Measurements from ENCODE around the gene LMTK2.
"Not testable (repeated sequence)": the region's sequence is repeated elsewhere in the genome, so short reads cannot be mapped to it uniquely, and the experiment has no call there.

Gene LMTK2

DNA sequence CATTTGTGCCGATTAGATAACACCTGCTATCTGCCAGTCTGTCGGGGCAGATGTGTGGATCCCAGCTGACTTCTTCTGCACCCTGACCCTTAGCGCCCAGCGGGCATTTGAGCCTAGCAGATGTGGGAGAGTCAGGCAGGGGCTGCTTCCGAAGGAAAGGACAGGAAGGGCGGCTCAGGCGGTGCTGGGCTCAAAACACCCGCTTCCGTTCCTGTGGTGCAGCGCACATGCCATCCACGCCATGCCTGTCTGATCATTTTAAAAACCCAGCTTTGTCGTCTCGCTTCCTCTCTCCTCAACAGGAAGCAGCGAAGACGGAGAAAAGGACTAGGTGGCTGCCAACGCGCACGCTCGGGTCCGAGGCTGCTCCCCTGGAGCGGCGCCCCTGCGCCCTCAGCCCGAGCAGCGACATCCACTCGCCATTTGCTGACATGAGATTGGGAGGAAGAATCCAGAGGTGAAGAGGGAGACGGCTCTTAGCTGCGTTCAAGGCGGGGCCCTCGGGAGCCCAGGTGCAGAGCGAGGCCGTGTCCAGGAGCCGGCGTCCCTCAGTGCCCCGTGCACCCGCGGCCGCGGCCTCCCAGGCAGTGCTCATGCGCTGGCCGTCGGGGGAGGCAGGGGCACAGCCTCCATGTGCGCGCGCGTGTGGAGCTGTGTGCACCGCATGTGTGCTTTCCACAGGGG, 98.6 kb downstream of the LMTK2 start:
- no peak for DNase-seq

DNA sequence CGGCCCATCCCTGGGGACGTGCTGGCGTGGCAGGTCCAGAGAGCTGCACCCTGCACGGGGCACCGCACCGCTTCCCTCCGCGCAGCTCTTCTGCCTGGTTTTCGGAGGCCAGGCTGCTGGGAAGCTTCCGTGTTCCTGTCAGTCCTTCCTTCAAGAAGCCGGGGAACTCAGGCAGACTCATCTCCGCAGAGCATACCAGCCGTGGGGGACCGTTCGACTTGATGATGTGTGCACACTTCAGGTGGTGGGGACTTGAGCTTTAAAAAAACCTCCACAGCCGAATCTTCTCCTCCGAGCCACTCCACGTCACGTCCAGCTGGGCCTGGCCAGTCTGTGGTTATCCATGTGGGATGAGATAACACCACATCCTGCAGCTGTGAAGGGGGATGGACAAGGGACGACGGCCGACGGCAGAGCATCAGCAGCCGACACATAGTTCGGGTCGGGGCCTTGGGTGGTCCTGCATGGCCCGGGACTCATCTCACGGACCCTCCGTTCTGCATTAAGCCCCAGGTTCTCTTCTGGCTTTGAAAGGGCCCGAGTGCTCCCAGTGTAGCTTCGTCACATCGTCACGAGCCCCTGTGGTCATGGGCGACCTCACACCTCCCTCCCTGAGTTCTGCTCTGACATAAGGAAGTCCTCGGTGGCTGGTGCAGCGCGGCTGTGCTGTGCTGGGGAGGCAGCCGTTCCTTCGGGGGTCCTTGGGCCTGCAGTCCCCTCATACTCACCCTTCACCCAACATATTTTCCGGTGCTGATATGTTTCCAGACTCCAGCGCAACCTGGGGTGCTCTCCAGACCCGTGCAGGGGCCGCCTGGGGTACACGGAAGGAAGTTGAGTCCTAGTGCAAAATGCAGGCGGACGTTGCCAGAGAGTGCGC, 100.0 kb downstream of the LMTK2 start:
- no peak for DNase-seq

DNA sequence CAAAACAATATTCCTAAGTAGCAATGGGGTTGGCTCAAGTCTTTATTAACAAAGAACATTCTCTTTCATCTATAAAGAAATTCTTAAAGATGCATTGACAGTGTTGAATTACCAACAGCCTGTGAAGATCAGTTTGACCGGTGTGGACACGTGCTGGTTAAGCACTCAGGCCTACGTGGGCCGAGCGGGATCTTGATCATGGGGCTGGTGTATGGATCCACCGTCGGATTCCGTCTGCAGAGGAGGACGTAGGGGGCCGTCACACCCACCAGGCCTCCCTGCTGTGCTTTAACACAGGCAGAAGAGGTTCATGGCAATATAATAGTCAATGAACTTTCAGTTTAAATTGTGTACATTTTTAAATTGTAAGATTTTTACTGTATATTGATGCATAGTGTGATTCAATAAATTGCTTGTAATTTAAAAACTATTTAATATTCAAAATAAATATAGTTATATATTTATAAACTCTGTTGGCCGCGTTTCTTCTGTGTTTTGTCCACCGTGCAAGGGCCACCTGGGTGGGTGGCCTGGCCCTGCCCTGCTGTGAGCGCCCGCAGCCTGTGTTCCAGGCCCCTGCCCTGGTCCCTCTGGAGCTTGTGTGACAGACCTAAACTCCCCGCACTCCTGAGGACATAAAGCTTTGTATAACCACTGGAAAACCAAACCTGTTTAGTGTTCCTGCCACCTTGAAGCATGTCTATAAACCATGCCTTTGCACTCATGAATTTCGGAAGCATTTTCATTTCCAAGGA, 102.7 kb downstream of the LMTK2 start:
- no peak for DNase-seq

DNA sequence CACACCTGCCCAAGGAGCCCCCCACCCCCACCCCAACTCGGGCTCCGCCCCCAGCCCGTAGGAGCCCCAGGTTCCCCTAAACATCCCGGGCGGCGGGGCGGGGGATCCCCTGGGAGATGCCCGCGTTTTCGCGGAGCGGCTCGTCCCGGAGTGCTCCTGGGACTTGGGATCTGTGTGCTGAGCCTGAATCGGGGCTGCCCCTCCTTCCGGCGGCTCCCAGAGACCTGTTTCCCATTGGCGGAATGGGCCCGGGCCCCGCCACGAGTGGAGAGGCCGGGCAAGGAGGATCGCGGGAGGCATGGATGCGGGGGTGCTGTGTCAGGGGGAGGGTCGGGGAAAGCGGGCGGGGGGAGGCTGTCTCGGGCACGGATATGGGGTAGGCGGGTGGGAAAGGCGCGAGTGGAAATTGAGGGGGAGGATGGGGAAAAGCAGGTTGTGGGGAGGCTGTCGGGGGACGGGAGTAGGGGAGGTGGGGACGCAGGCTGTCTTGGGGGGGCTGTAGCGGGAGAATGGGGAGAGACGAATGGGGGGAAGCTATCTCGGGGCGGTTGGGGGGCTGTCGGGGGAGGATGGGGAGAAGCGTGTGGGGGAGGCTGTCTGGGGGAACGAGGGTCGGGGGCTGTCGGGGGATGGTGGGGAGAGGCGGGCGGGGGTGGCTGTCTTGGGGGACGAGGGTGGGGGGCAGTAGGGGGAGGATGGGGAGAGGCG, 104.0 kb downstream of the LMTK2 start:
- DNase-seq: no peak

DNA sequence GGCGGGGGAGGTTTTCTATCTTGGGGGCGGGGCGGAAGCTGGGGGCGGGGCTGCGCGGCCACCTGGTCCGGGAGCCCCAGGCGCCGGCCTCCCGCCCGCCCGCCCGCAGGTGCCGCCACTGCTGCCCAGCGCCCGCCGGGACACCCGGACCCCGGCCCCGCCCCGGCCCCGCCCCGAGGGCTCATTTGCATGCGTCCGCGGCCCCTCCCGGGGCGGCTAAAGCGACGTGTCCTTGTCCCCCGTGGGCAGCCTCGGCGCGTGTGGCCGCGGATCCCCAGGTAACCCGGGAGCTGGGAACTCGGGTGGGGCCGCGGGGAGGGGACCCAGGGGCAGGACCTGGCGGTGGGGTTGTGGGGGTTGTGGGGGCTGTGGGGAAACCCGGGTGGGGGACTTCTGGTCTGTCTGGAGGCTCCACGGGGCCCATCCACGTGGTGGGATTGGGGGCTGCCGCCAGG, 104.6 kb downstream of the LMTK2 start, which contains the start of gene BHLHA15:
TSS of gene BHLHA15 (plus strand) at position 219 of the 455 bp plus-strand sequence. CDS start 871 bp downstream, outside the sequence.
- no peak for DNase-seq

DNA sequence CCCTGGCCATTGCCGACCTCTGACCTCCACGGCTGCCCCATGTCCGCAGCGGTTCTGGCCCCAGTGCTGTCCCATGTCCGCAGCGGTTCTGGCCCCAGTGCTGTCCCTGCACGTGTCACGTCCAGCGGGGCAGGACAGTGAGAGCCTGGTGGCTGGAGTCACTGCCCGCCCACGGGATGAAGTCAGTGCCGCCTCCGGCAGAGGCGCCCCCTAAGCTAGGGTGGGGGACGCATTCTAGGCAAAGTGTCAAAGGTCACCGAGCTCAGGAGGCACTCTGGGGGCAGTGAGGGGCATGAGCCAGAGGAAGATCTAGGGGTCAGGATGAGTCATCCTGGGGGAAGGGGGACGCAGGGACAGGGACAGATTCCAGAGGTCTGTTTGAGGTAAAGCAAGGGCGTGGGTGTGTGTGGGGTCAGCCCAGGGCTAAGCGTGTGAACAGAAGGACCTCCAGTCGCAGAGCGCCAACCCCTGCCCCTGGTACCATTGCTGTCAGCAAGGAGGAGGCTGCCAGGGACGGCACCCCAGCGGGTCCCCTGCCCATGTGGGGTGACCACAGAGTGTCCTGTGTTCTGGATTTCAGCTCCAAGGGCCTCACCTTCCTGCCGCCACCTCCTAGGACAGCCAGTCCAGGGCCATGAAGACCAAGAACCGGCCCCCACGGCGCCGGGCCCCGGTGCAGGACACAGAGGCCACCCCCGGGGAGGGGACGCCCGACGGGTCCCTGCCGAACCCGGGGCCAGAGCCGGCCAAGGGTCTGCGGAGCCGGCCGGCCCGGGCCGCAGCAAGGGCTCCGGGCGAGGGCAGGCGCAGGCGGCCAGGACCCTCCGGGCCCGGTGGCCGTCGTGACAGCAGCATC, 105.2 kb downstream of the LMTK2 start:
- no peak for DNase-seq

DNA sequence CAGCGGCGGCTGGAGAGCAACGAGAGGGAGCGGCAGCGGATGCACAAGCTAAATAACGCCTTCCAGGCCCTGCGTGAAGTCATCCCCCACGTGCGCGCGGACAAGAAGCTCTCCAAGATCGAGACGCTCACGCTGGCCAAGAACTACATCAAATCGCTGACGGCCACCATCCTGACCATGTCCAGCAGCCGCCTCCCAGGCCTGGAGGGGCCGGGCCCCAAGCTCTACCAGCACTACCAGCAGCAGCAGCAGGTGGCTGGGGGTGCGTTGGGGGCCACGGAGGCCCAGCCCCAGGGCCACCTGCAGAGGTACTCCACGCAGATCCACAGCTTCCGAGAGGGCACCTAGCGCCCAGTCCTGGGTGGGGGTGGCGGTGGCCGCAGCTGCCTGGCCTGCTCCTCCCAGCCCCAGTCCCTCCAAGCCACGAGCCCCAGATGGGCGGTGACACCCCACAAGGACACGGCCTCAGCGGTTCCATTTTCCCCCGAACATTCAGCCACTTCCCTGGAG, 105.9 kb downstream of the LMTK2 start:
- DNase-seq: no peak

DNA sequence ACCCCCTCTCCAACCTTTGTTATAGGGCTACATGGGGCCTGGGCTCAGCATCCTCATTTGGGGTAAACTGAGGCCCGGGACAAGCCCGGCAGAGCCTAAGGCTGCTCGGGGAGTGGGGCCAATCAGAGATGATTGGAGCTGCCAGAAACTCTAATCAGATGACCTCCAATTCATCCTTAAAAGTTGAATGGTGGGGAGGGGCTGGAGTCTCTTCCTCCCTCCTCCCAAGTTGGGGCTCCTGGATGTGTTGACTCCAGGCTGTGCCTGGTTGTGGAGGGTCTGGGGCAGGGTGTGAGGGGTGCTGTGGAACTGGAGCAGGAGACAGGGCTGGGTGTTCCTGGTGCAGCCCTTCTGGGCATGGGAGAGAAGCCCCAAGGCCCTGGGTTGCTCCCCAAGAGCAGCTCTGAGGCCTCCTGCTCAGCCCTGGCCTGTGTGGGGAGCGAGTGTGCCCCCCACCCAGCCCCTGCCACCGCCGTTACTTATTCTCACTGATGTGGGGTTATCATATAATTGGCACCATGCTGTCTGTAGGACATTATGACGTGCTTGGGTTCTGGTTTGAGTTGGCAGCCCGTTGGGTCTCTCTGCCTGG, 106.7 kb downstream of the LMTK2 start:
- no peak for DNase-seq

DNA sequence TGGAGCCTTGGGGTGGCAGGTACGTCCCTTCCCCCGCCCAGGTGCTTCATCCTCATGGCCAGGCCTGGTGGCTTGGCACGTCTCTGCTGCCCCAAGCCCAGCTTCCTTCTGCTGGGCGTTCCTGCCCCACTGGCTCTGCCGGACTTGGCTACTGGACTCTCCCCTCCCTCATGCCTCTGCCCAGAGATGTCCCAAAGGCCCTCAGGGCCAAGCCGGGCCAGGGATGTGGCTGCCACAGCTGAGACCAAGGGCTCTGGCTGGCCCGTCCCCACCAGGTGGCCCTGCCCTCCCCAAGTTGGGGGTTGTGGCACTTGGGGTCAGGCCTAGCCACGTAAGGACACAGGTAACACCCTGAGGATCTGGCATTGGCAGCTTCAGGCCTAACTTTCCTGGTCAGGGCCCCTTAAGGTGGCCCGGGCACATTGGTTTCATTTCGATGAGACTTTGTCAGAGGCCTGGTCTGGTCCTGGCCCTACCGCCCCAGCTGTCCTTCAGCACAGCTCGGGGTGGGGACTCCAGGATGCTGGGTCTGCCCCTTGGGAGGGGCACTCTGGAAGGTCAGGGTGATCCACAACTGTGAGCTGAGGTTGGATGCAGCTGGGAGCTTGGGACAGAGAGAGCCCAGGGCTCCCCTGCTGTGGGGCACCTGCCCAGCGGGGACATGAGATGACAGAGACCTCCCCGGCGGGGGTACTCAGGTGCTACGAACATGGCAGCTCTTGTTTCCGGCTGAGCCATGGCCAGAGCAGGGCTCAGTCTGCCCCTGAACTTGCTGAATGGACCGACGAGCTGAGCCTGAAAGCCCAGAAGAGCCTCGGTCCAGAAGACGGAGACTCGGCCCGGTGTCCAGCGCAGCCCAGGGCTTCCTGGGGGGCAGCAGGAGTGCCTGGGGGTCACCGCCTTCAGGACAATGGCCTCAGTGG, 107.5 kb downstream of the LMTK2 start:
- no peak for DNase-seq

DNA sequence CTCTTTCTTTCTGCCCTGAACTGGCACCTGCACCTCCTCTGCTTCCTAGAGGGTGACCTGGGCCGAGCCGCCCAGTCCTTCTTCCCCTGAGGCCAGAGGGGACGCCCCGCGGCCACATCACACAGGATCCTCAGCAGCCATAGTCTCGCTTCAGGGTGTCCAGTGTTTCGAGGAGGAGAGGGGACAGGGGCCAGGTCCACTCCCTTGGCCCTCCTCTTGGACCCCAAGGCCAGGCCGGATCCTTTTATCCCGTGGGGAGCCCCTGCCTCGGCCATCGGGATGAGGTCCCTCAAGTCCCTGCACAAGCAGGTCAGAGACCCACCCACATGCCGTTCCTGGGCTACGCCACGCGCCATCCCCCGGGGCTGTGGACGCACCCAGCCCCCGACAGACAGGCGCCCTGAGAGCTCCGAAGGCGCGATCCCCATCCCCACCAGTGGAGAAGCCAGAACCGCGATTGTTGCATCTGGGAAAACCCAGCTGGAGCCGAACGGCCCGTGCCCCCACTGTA, 108.2 kb downstream of the LMTK2 start:
- no peak for DNase-seq

DNA sequence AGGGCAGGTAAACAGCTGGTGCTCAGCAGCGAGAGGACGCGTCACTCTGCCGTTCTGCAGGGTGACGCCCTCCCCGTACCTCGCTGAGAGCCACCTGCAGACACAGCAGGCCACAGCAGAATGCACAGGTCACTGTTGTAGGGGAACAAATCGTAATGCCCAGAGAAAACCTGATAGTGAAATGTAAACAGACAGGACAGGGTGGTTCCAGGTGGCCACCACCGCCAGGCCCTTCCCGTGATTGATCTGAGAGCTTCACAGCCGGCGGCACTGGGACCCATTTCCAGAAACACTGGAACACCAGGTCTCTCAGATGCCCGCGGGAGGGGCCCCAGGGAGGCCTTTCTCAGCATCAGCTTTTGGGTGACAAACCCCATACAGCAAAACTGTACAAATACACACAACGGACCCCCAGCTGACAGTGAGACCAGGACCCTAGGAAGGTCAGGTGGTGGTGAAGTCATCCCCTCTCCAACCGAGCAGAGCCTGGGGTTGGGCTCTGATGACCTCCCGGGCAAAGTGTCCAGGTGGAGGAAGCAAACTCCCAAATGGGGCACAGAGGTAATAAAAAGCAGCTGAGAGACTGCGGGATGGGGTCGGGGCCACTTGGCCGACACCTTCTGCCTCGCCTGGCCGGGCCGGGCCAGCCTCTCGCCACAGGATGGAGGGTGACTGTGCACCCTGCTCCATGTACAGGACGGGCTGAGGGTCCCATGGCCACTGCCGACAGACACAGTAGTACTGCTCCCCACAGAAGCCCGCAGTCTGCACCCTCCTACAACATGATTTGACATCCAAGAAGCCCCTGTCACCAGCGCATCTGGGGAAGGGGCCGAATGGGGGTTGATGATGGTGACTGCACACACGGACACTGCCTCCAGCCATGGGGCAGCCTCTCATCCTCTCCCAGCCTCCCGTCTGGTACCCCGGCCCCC, 109.2 kb downstream of the LMTK2 start:
- DNase-seq: no peak

DNA sequence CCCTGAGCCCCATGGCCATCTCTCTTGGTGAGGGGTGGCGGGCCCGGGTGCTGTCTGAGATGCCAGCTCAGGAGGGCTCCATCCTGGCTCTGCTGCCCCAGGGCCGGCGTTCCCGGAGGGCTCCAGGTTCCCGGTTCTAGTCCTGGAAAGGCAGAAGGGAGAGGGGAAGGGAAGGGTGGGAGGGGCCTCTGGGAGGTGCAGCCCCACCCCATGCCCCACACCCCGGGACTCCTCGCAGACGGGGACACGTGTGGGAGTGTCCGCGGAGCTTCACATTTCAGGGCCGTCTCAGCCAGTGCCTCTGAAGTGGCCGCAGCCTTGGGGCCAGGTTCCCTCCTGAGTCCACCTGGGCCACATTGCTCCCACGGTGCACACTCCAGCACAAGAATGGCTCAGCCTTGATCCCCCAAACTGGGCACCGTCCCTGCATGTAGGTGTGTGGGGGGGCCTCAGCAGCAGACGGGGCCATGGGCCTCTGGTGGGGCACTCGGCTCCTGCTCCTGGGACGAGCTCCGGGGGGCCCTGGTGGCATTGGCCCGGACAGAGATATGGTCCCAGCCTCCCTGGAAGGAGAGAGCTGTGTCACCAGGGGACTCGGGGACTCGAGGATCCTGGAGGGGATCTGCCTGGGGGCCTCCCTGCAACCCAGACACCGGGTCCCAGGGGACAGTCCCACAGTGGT, 110.4 kb downstream of the LMTK2 start:
- DNase-seq: no peak

DNA sequence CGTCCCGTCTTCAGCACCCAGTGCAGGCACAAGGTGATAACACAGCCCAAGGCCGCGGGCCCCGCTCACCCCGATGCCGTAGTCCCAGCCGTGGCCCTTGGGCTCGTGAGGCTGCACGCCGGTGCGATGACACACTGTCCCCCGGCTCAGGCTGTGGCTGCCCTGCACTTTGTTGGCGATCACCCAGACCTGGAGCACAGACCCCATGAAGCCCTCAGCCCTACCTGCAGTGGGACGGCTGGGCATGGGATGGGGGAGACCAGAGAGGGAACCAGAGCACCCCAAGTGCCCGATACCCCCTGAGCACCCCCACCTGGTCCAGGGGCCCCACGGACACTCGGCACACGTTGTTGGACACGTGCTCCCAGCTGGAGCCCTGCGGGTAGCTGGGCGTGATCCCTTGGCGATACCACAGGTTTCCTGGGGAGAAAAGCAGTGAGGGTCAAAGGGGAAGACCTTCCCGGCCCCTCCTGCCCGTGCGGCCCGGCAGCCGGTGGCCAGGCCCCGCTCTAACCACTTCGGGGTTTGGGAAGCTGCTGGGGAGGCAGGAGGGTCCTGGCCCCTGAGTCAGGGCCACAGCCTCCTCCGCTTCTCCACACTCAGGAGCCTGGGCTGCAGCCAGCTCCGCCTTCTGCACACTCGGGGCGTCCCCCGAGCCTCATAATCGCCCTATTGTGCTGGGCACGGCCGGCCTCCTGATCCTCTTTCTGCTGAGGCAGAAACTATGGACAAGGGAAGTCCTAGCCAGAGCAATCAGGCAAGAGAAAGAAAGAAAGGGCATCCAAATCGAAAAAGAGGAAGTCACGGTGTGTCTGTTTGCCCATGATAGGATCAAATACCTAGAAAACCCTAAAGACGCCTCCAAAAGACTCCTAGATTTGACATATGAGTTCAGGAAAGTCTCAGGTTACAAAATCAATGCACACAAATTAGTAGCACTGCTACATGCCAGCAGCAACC, 111.2 kb downstream of the LMTK2 start:
- DNase-seq: no peak

DNA sequence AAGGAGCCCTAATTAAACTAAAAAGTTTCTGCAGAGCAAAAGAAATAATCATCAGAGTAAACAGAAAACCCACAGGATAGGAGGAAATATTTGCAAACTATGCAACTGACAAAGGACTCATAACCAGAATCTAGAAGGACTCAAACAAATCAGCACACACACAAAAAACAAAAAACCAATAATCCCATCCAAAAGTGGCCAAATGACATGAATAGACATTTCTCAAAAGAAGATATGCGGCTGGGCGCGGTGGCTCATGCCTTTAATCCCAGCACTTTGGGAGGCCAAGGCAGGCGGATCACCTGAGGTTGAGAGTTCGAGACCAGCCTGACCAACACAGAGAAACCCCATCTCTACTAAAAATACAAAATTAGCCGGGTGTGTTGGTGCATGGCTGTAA, 112.7 kb downstream of the LMTK2 start:
- not testable (repeated sequence) for DNase-seq

DNA sequence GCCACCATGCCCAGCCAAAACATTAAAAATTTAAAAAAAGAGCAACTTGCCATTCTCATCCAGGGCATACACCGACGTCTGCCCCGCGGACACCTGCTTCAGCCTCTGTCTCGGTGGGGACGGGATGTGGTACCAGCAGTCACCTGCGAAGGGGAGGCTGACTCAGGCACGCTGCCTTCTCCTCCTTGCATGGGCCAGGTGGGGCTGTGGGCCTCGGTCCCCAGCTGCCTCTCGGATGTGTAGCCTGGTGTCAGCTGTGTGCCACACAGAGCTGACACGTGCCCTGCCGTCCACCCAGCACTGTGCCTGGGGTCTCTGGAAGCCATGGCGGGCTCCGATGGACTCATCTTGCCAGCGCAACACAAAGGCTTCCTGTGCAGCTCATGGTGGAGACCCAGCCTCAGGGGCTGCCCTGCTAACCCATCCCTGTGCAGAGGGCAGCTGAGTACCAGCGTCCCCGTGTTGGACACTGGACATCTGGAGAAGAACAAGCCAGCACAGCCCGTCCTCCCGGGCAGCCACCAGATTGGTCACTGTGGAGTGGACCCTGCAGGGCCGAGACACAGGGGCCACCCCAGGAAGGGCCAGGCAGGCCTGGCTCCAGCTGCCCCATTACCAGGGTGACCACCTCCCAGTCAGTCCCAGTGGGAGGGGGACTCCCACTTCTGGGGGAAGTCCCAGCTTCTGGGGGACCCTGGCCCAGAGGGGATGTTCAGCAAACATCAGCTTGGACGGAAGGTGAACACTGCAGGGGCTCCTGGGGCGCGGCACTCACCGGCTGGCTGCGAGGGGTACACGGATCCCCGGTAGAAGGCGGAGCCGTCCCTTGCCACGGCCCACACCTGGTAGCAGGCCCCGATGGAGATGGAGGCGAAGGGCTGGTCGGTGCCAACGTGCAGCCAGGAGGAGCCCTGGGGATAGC, 115.2 kb downstream of the LMTK2 start:
- no peak for DNase-seq
